NCI-H2196 treated with DMSO at 0.1 percent for 48 hours (cell line): Measurements from ENCODE around the gene GOLT1A.

ENCODE experiments used
- DNase-seq: peaks from one replicate; lab custom pipeline; 2025; ENCODE audit not compliant: unreplicated experiment; lab: John Stamatoyannopoulos, UW

The GOLT1A gene

GRCh38 chr1:204213668-204214662 is at the start of gene GOLT1A:
Gene GOLT1A (minus strand): TSS chr1:204213988. CDS start chr1:204213906, 82 bp downstream.
- DNase-seq = no peak

GRCh38 chr1:204263254-204263910 is 49.6 kb upstream of the GOLT1A start:
- DNase-seq = no peak

GRCh38 chr1:204262506-204263253 is 48.9 kb upstream of the GOLT1A start:
- DNase-seq = no peak

- DNase-seq = no peak
Observed at GRCh38 chr1:204261746-204262505, 48.1 kb upstream of the GOLT1A start.

GRCh38 chr1:204261266-204261665 is 47.5 kb upstream of the GOLT1A start:
- no peak for DNase-seq

- DNase-seq = no peak
Observed at GRCh38 chr1:204260601-204261197, 46.9 kb upstream of the GOLT1A start.

GRCh38 chr1:204259782-204260181 is 46.0 kb upstream of the GOLT1A start:
- DNase-seq = no peak

GRCh38 chr1:204259196-204259595 is 45.4 kb upstream of the GOLT1A start:
- no peak for DNase-seq

GRCh38 chr1:204258213-204259115 is 44.7 kb upstream of the GOLT1A start:
- DNase-seq = peak; percentile 13

GRCh38 chr1:204257446-204257845 is 43.7 kb upstream of the GOLT1A start:
- no peak for DNase-seq

- no peak for DNase-seq
Observed at GRCh38 chr1:204256531-204256930, 42.7 kb upstream of the GOLT1A start.

GRCh38 chr1:204255966-204256365 is 42.2 kb upstream of the GOLT1A start:
- DNase-seq = no peak

GRCh38 chr1:204255225-204255624 is 41.4 kb upstream of the GOLT1A start:
- no peak for DNase-seq

- DNase-seq = no peak
Observed at GRCh38 chr1:204254031-204254661, 40.4 kb upstream of the GOLT1A start.

GRCh38 chr1:204251926-204252689 is 38.3 kb upstream of the GOLT1A start:
- DNase-seq = no peak

GRCh38 chr1:204251286-204251685 is 37.5 kb upstream of the GOLT1A start:
- no peak for DNase-seq

GRCh38 chr1:204250428-204251030 is 36.7 kb upstream of the GOLT1A start:
- DNase-seq = no peak
